GM12878 (cell line): ENCODE data around the gene PYM1.

ENCODE experiments used
- CBX5 ChIP-seq: sonication (generic); IDR thresholded peaks from 2 replicates; pipeline ENCODE4 v1.6.1; 2016; ENCODE audit warnings: low read depth, moderate library complexity, mild to moderate bottlenecking, inconsistent platforms
- POLR2AphosphoS5 ChIP-seq: IDR thresholded peaks from 2 replicates; pipeline ENCODE4 v1.6.1; 2011; ENCODE audit warnings: mild to moderate bottlenecking, low read length, inconsistent platforms
- RAD21 ChIP-seq: IDR thresholded peaks from 2 replicates; pipeline ENCODE4 v1.6.1; 2011; ENCODE audit warnings: mild to moderate bottlenecking, low read depth, low read length, moderate library complexity; ENCODE audit not compliant: insufficient read depth

- TF ChIP-seq CBX5 (no peak), RAD21 (no peak), POLR2AphosphoS5 (no peak; the same call in 1 of the 2 replicates)
These were observed 4.3 kb upstream of the PYM1 start for GRCh38 chr12:55931780-55932550.
